Head of caudate nucleus (tissue), 42 donors: ENCODE results near the gene ZNF474.

Experiments used
- DNase-seq, 42 donors: peaks; one replicate each; pipeline versions ENCODE4 v3.0.0 to v3.0.0-alpha.2; 2020 to 2021; ENCODE audit warnings: mixed read lengths in 7 of 42
- intact Hi-C: fragments of 100-400 bp; cut with DNase I; formaldehyde crosslinking; loops from one replicate; pipeline ENCODE4 v1.15.0; 2022

Gene ZNF474

DNA sequence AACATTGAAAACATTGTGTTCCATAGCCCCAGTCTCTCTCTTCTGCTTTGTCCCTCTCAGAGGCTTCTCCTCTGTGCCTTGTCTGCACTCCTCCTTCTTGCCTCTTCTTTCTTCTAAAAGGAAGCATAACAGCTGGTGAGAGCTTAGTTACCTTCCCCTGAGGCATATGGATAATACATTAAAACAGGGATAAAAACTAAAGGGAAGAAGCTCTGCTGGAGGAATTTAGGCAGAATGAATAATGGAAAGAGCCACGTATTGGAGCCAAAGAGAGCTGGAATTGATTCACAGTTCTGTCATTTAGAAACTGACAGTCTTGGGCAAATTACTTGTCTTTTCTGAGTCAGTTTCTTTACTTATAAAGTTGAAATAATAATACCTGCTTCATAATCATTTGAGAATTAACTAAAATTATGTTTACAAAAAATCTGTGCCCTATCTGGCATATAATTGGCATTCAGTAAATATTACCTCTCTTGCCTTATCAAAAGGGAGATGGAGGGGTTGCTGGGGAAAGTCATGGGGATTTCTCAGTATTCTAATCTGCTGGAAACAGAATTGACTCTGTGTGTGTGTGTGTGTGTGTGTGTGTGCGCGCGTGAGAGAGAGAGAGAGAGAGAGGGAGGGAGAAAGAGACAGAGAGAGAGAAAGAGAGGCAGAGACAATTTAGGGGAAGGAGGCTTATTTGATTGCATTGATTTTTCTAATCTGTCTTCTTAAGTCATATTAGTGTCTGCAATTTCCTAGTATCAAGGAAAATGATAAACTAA, 20.2 kb downstream of the ZNF474 start:
- DNase-seq, result no peak
- intact Hi-C loops, result loop anchor here (10.0 kb wide), 1 partner anchor 175 kb away; no protein-coding TSS in a partner anchor

DNA sequence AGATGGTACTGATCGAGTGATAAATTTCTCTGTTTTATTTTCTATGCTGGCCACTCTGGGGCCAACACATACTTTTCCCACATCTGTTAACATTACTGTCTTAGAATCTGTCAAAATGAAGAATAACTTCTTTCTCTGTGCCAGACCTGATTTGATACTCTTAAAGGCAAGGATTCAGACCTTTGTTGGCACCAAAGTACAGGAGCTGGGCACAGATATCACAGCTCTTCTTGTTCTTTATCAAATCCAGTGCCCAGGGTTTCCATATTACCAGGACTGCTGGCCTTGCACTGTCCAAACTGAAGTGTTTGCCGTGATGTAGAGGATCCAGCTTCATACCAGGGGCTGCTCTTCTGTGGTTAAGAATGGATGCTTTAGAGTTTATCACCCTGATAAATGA, 20.9 kb downstream of the ZNF474 start:
- DNase-seq, result no peak
- intact Hi-C loops, result loop anchor here (10.0 kb wide), 1 partner anchor 175 kb away; no protein-coding TSS in a partner anchor

DNA sequence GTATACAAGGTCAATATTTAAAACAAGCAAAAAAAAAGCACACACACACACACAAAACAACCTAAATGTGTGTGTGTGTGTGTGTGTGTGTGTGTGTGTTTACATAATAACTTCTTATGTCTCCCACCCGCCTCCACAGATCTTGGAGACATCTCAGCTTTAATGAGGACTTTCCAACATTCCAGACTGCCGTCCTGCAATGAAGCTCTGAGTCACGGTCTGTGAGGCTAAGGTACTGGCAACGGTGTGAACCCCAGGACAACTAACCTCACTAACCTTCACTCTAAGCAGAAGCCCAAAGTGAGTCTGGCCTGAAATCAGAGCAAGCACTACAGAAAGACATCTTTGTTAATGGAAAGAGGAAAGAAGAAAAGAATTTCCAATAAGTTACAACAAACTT, 22.3 kb downstream of the ZNF474 start:
- DNase-seq, result no peak
- intact Hi-C loops, result loop anchor here (10.0 kb wide), 1 partner anchor 177 kb away; no protein-coding TSS in a partner anchor

DNA sequence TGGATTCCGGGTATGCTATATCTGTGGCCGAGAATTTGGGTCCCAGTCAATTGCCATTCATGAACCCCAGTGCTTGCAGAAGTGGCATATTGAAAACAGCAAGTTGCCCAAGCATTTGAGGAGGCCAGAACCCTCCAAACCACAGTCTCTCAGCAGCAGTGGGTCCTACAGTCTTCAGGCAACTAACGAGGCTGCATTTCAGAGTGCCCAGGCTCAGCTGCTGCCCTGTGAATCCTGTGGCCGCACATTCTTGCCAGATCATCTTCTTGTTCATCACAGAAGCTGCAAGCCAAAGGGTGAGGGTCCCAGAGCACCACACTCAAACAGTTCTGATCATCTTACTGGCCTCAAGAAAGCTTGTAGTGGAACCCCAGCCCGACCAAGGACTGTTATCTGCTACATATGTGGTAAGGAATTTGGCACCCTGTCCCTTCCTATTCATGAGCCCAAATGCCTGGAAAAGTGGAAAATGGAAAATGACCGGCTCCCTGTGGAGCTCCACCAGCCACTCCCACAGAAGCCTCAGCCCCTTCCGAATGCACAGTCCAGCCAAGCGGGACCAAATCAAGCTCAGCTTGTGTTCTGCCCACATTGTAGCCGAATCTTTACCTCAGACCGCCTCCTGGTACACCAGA, 23.0 kb downstream of the ZNF474 start:
- no peak for DNase-seq
- intact Hi-C loops, result loop anchor here (10.0 kb wide), 1 partner anchor 178 kb away; no protein-coding TSS in a partner anchor

DNA sequence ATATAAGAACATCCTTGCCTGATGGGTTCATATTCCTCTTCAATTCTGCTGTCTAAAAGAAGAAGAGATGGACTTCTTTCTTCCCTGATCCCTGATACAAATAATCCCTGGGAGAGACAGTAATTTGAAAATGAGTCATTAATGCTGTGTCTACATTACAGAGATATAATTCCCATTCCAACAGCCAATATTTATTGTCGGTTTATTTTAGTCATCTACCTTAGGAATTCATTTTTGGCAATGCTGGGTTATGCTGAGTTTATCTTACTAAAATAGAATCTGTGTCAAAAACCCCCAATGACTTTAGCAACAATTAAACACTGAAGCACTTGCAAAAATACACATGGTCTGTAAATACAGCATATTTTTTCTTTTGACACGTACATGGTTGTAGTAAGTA, 23.9 kb downstream of the ZNF474 start:
- intact Hi-C loops, result loop anchor here (10.0 kb wide), 1 partner anchor 178 kb away; no protein-coding TSS in a partner anchor
- DNase-seq, result no peak

DNA sequence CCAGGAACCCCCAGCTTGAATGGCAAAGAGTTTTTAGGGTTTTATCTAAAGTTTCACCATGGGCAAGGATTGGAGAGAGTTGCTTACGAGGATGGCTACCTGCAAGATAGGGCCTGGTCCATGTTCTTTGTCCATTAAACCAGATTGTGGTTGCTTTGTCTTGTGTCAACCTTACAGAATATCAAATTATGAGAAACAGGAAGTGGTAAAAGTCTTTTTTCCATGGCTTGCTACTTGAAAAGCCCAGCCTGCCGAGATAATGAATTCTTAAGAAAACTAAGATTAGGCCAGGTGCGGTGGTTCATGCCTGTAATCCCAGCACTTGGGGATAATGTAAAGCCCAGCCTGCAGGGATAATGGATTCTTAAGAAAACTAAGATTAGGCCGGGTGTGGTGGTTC, 24.4 kb downstream of the ZNF474 start:
- intact Hi-C loops, result loop anchor here (10.0 kb wide), 1 partner anchor 179 kb away; no protein-coding TSS in a partner anchor
- DNase-seq, result no peak

DNA sequence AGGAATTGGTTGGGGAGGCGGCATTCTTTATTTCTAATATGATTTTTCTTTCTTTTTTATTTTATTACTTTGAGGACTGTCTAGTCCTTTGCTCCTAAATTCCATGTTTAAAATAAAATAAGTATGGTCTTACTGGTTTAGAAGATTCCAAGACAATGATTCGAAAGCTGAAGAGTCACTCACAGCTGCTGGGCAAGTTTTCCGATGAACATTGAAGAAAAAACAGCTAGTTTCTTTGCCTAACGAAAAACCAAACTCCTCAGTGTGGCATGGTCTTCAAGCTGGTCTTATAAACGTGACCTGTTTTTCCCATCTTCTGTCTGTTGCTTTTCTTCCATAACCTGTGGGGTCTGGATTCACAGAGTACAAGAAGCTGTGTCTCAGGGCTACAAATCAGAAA, 25.1 kb downstream of the ZNF474 start:
- intact Hi-C loops, result loop anchor here (10.0 kb wide), 1 partner anchor 180 kb away; no protein-coding TSS in a partner anchor
- DNase-seq, result no peak

DNA sequence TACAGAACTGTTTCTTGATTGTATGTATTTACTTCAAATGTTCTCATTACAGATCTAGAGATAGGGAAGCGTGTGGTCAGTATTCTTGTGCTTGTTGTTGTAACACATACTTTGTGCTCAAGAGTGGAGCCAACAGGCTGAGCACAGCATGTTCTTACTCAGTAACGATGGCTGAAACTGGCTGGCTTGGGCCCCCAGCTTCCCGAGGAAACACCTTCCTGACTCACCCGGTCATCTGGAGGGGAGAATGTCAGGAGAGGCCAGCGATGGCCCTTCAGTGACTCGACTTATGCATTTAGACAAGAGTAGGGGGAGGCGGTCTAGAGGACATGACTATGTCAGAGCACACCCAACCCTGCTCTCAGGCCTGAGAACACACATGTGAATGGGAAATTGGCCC, 25.6 kb downstream of the ZNF474 start:
- DNase-seq, result no peak
- intact Hi-C loops, result loop anchor here (10.0 kb wide), 1 partner anchor 180 kb away; no protein-coding TSS in a partner anchor

DNA sequence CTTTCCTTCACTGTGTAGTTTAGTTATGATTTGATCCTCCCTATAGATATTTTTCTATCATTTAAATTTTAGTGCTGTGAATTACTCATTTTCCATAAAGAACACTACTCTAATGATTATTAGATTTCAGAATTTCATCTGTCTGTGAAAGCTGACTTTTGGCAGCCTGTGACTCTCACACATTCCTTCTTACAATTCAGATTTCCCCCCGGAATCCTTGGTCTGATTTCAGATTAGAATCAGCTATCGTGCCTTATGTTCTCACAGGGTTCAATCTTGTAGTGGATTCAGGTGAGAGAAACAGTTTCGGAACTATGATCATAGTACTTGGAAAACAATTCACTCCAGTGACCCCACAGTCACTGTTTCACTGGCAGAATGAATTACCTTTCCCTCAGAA, 26.2 kb downstream of the ZNF474 start:
- intact Hi-C loops, result loop anchor here (10.0 kb wide), 1 partner anchor 181 kb away; no protein-coding TSS in a partner anchor
- DNase-seq, result no peak

DNA sequence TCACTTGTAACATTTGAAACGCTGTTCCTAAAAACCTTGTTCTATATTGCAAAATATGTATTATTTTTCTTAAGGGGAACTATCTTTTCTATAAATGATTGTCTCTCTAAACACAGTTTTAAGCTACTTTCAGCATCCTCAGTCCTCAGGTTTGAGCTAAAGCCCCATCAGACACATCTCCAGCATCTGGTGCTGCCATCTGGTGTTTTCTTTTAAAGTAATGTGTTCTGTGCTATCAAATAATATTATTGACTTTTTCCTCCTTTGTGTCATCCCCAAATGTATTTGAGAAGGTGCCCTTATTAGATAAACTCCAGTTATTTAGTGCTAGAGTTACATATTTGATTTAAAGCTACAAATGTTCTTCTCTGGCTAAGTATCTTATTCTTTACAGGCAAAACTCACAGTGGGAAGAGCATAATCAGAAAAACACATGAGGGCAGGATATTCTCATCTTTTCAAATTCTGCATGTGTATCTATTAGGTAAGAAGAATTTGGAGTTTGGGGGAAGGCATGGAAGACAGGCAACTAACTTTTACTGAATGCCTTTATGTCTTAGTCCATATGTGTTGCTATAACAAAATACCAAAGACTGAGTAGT, 27.5 kb downstream of the ZNF474 start:
- intact Hi-C loops, result loop anchor here (10.0 kb wide), 1 partner anchor 182 kb away; no protein-coding TSS in a partner anchor
- peak in 12 of 42 donors; percentile 6 to 52 (median 24) for DNase-seq

DNA sequence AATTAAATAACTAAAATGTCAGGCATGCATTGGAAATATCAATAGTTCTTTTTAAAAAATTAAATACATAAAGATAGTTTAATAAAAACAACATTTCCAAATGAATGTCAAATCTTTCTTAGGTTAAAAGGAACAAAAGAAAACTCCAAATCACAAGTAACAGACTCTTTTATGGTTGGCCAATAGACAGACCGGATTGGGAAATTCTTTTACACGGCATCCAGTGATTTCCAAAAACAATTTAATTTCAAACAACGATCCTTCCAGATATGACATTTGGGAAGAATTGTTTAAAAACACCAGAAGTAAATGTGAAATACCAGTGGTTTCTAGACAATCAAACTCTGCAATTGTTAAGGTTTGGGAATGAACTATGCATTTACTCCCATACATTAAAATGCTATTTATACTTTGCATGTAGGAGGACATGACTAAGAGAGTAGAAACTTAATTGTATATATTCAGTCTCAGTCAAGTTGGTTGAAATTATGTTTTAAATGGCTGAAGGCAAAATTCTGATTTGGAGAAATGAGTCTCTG, 32.8 kb downstream of the ZNF474 start:
- DNase-seq, result no peak
- intact Hi-C loops, result no loop called here

DNA sequence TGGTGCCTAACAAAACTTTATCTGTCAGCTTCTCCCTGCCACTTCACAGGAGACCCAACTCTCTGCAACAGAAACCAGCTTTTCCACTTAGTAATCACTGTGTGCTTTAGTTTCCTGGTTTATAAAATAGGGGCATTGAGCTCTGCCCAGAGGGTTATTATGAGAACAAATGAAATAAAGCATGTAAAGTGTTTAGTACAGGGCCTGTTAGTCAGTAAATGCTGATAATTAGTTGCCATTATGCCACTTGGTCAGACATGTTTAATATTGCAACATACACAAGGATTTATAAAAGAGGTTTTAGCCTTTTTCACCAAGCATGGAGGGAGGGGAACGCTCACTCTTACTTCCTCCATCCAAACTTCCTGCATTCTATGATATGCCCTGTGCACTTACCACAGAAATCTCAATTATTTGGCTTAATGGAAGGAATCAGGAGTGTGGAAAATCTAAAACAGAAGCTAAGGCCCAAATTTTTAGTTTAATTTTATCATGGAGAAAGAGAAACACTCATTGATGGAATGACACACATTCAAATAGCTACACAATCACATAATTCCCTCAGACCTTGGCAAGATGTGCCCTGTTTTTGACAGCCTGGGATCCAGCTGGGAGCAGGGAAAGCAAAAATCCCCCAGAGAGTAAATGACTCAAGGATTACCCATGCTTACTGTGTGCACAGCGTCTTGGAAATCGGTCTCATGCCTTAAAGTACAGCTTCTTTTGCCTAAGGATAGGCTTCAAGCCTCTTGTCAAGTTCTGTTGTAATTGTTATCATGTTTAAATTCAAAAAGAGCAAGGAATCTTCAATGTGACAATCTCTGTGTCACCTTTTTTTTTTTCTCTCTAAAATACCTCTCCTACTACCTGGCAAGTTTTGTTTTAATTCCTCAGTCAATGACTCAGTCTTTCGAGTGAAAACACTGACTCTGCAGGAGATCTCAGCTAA, 34.0 kb downstream of the ZNF474 start:
- DNase-seq, result peak in 19 of 42 donors; percentile 7 to 70 (median 25)
- intact Hi-C loops, result no loop called here

DNA sequence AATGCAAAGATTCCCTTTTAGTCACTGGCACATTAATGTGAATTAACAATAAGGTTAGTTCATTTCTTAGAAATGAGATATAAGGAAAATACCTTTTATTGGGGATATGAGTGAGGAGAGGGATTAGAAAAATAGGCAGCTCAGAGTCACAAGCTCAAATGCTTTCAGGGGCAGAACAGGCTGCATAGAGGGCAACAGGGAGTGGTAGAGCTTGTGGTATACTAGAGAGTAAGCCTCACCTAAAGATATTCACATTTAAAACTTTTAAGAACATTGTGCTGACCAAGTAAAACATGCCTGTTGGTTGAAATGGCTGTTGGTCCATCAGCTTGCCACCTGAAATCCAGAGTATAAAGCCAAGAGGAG, 34.7 kb downstream of the ZNF474 start:
- intact Hi-C loops, result no loop called here
- DNase-seq, result no peak

DNA sequence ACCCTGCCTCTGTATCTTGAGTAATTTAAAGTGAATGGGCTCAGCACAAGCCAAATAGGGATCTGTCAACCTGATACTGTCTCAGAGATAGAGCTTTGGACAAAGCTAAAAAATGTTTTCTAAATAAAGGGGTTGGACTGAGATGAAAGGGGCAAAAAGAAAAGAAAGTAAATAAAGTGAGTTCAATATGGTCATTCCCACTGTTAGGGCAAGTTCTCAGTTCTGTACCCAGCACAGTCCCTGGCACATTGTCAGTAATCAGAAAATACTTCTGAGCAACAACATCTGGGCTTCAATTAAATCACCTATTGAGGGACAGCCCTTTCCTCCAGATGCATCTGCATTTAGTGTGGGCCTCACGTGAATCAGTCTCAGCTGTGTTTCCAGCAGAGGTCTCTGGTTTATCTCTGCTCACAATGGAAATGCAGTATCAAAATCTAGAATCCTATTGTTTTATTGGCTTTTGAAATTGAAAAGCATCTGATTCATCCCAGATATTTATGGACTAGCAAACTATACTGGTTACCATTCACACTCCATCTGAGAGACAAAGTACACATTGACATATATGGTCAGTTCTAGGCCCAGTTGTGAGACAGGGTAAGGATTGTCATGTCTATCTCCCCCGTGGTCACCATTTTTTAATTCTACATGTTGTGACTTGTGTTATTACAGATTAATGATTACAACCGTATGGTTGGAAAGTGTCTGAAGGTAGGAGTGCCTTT, 35.6 kb downstream of the ZNF474 start:
- intact Hi-C loops, result no loop called here
- DNase-seq, result no peak

DNA sequence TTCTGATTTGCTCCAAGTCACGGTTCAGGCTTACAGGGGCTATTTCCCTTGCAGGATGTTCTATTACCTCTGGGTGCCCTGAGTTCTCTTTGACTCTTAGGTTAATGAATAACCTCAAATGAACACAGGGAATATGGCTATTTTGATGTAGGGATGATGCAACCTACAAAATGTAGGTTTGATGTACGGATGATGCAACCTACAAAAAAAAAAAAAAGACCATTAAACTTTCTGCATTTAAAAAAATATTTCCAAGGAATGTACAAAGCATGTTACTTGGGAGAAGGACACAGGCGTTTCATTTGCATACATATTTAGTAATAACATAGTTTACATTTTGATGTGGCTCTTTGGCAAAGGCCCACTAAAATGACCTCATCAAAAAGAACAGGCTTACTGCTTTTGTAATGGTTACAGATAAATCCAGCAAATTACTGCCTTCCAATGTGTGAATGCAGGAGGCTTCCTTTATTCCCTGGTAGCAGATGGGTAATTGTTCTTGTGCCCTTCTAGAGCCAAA, 36.3 kb downstream of the ZNF474 start:
- intact Hi-C loops, result no loop called here
- no peak for DNase-seq

DNA sequence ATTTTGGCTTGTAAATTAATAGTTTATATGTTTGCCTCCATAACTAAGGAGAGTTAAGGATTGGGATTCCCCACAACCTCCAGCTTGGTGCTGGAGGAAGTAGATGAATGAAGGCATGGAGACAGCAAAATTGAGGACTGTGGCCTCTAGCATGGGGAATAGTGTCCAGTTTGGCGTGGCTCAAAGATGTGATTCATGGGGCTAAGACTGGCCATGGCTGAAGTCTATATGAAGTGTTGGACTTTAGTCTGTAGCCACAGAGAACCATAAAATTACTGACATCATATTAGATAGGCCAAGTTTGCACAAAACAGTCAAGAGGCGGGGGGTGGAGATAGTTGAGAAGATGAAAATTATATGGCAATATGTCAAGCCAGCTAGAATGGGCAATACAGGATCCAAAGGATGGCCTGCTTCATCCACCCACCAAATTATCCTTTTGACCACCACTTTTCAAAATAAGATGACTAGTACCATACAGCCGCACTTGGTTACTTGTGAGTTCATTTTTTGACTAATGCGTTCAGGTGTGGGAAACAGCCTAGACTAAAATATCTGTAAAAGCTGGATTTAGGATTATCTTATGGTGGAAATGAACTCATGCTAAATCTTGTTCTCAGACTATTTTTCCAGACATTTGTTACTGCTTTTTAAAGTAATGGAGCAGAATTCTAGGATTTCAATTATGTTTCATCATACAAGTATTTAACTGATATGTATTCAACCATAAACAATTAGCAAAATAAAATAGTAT, 40.2 kb downstream of the ZNF474 start:
- no peak for DNase-seq
- intact Hi-C loops, result no loop called here

DNA sequence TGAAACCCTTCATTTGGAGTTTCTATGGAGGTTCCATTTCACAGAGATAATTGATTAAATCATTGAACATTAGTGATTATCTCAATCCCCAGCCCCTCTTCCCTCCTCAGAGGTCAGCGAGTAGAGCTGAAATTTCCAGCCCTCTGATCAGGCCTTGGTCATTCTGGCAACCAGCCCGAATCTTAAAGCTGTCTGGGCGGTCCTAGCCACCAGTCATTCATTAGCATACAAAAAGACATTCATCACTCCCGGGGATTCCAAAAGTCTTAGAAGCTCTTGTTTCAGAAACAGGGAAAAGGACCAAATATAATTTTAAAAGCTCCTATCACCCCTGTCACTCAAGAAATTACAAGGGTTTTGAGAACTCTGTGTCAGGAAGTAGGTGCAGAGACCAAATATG, 41.3 kb downstream of the ZNF474 start:
- intact Hi-C loops, result no loop called here
- peak in 23 of 42 donors; percentile 5 to 67 (median 37) for DNase-seq
